HepG2 (cell line): ENCODE data around the gene AFDN. TPM values are rescaled to one million over a fixed set of nuclear protein-coding genes. Genes with fewer than 3 reads are reported as not detected.

Experiments used
- BCL3 ChIP-seq: sonication (generic); formaldehyde crosslinking; IDR thresholded peaks from 2 replicates; pipeline ENCODE4 v1.5.1; 2020; ENCODE audit warnings: mild to moderate bottlenecking, missing genetic modification reagents, moderate library complexity
- CREB3 ChIP-seq: sonication (generic); formaldehyde crosslinking; IDR thresholded peaks from 2 replicates; pipeline ENCODE4 v1.5.0; 2020; ENCODE audit warnings: missing genetic modification reagents
- CREM ChIP-seq, 2 experiments: sonication (generic) in 1 of 2; formaldehyde crosslinking in 1 of 2; IDR thresholded peaks; 2 replicates each; pipeline versions ENCODE4 v1.4.0 to v1.6.1; 2016 to 2020; ENCODE audit warnings: antibody characterized with exemption in 1 of 2, mild to moderate bottlenecking in 1 of 2, missing genetic modification reagents in 1 of 2
- E2F2 ChIP-seq: sonication (generic); formaldehyde crosslinking; IDR thresholded peaks from 2 replicates; pipeline ENCODE4 v1.4.0; 2020; ENCODE audit warnings: missing genetic modification reagents, borderline replicate concordance
- ERF ChIP-seq: IDR thresholded peaks from 2 replicates; pipeline ENCODE4 v1.6.1; 2018; ENCODE audit warnings: missing biosample characterization, missing genetic modification reagents
- HMG20A ChIP-seq: IDR thresholded peaks from 2 replicates; pipeline ENCODE4 v1.6.1; 2016; ENCODE audit warnings: borderline replicate concordance
- KDM2A ChIP-seq: sonication (generic); formaldehyde crosslinking; IDR thresholded peaks from 2 replicates; pipeline ENCODE4 v1.4.0; 2020; ENCODE audit warnings: low read depth, missing genetic modification reagents, borderline replicate concordance
- MED1 ChIP-seq: sonication (generic); formaldehyde crosslinking; IDR thresholded peaks from 2 replicates; pipeline ENCODE4 v1.4.0; 2020; ENCODE audit warnings: missing genetic modification reagents
- NR2F1 ChIP-seq, 2 experiments: fragments of 450-650 bp in 1 of 2; formaldehyde crosslinking in 1 of 2; IDR thresholded peaks; 2 replicates each; pipeline versions ENCODE4 v1.5.0 to v1.6.1; 2016 to 2020; ENCODE audit warnings: mild to moderate bottlenecking in 1 of 2, missing compliant biosample characterization in 1 of 2, missing genetic modification reagents in 1 of 2, moderate library complexity in 1 of 2
- PTBP1 ChIP-seq: fragments of 200-400 bp; formaldehyde crosslinking; IDR thresholded peaks from 2 replicates; pipeline ENCODE4 v1.6.1; 2018; ENCODE audit warnings: low read length, low read depth; ENCODE audit not compliant: poor library complexity, severe bottlenecking
- RELA ChIP-seq: sonication (generic); formaldehyde crosslinking; IDR thresholded peaks from 2 replicates; pipeline ENCODE4 v1.4.0; 2020; ENCODE audit warnings: missing genetic modification reagents
- SP140L ChIP-seq: sonication (generic); formaldehyde crosslinking; IDR thresholded peaks from 2 replicates; pipeline ENCODE4 v1.4.0; 2020; ENCODE audit warnings: missing genetic modification reagents, borderline replicate concordance
- TEAD2 ChIP-seq: sonication (generic); formaldehyde crosslinking; IDR thresholded peaks from 2 replicates; pipeline ENCODE4 v1.9.0; 2021; ENCODE audit warnings: missing genetic modification reagents
- ZEB1 ChIP-seq: IDR thresholded peaks from 2 replicates; pipeline ENCODE4 v1.6.1; 2012; ENCODE audit warnings: mild to moderate bottlenecking, low read depth, inconsistent platforms; ENCODE audit not compliant: insufficient replicate concordance
- ZNF24 ChIP-seq: fragments of 450-650 bp; IDR thresholded peaks from 2 replicates; pipeline ENCODE4 v1.6.1; 2017; ENCODE audit warnings: antibody characterized with exemption, mild to moderate bottlenecking
- ZNF354B ChIP-seq: sonication (generic); formaldehyde crosslinking; IDR thresholded peaks from 2 replicates; pipeline ENCODE4 v1.8.0; 2022; ENCODE audit warnings: mild to moderate bottlenecking, missing genetic modification reagents
- ZNF598 ChIP-seq: sonication (generic); formaldehyde crosslinking; IDR thresholded peaks from 2 replicates; pipeline ENCODE4 v1.5.1; 2020; ENCODE audit warnings: mild to moderate bottlenecking, missing genetic modification reagents, borderline replicate concordance
- ZNF75D ChIP-seq: sonication (generic); formaldehyde crosslinking; IDR thresholded peaks from 2 replicates; pipeline ENCODE4 v1.8.1; 2023; ENCODE audit warnings: missing genetic modification reagents, mild to moderate bottlenecking, borderline replicate concordance
- ZUFSP ChIP-seq: sonication (generic); formaldehyde crosslinking; IDR thresholded peaks from 2 replicates; pipeline ENCODE4 v1.9.0; 2021; ENCODE audit warnings: missing genetic modification reagents, mild to moderate bottlenecking, borderline replicate concordance
- polyA plus RNA-seq, 8 experiments: library from polyadenylated mRNA; depleted of rRNA in 3 of 8; stranded (reverse) in 7 of 8; unstranded in 1 of 8; fragments of >200 nt; fragmentation: Illumina TruSeq in 4 of 8; extraction: Trizol in 4 of 8; gene quantifications; 2 replicates each; pipeline versions ENCODE4 v1.2.1 to v1.2.3, GENCODE V29; 2011 to 2016; ENCODE audit warnings: low read depth in 4 of 8, missing spikeins in 1 of 8, mixed read lengths in 1 of 8; ENCODE audit not compliant: insufficient read depth in 1 of 8
- total RNA-seq, 5 experiments: library from RNA; depleted of rRNA; stranded (reverse); fragments of >200 nt; fragmentation: Illumina TruSeq; extraction: Trizol; gene quantifications; 2 replicates each; pipeline ENCODE4 v1.2.3, GENCODE V29; 2016; ENCODE audit warnings: low read depth in 1 of 5
- TF ChIP-seq, protein P1 (sequence below): sonication (generic); formaldehyde crosslinking; IDR thresholded peaks from 2 replicates; pipeline ENCODE4 v1.4.0; 2020; ENCODE audit warnings: missing genetic modification reagents, borderline replicate concordance

AFDN gene
- total and polyA plus RNA-seq, 2 of the 13 experiments (the other 11 are each of a cell fraction or from before 2014, with no cell fraction given): 136 to 151 TPM

GRCh38 chr6:167806061-167806700, 20.5 kb upstream of the AFDN start (continued):
- TF ChIP-seq, protein P1, sequence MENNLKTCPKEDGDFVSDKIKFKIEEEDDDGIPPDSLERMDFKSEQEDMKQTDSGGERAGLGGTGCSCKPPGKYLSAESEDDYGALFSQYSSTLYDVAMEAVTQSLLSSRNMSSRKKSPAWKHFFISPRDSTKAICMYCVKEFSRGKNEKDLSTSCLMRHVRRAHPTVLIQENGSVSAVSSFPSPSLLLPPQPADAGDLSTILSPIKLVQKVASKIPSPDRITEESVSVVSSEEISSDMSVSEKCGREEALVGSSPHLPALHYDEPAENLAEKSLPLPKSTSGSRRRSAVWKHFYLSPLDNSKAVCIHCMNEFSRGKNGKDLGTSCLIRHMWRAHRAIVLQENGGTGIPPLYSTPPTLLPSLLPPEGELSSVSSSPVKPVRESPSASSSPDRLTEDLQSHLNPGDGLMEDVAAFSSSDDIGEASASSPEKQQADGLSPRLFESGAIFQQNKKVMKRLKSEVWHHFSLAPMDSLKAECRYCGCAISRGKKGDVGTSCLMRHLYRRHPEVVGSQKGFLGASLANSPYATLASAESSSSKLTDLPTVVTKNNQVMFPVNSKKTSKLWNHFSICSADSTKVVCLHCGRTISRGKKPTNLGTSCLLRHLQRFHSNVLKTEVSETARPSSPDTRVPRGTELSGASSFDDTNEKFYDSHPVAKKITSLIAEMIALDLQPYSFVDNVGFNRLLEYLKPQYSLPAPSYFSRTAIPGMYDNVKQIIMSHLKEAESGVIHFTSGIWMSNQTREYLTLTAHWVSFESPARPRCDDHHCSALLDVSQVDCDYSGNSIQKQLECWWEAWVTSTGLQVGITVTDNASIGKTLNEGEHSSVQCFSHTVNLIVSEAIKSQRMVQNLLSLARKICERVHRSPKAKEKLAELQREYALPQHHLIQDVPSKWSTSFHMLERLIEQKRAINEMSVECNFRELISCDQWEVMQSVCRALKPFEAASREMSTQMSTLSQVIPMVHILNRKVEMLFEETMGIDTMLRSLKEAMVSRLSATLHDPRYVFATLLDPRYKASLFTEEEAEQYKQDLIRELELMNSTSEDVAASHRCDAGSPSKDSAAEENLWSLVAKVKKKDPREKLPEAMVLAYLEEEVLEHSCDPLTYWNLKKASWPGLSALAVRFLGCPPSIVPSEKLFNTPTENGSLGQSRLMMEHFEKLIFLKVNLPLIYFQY (CRISPR knock-in tag): peak; percentile 88; the same call in 1 of the 2 replicates
- TF ChIP-seq CREM (IDR thresholded peaks at IDR 0.05) (peak; percentile 69; the same call in 1 of the 2 replicates), CREM (CRISPR knock-in tag; IDR thresholded peaks at IDR 0.05) (no peak), CREB3 (CRISPR knock-in tag) (no peak), ZEB1 (no peak), SP140L (no peak), ZUFSP (CRISPR knock-in tag) (no peak), ZNF75D (CRISPR knock-in tag) (no peak), KDM2A (CRISPR knock-in tag) (peak; percentile 18; the same call in 1 of the 2 replicates), MED1 (peak; percentile 88), PTBP1 (no peak), ZNF598 (no peak), TEAD2 (no peak), NR2F1 (CRISPR knock-in tag; IDR thresholded peaks at IDR 0.05) (peak; percentile 88 to 91), BCL3 (CRISPR knock-in tag) (no peak; the same call in 1 of the 2 replicates), RELA (CRISPR knock-in tag) (peak; percentile 90; the same call in 1 of the 2 replicates), ERF (CRISPR knock-in tag) (peak; percentile 76), ZNF354B (CRISPR knock-in tag) (0 out of 2 replicates have a peak, but pooled peaks have one; percentile 7), E2F2 (CRISPR knock-in tag) (no peak), HMG20A (CRISPR knock-in tag) (peak; percentile 85; the same call in 1 of the 2 replicates), ZNF24 (no peak)
